ENCODE data around the gene COL23A1.

DNA sequence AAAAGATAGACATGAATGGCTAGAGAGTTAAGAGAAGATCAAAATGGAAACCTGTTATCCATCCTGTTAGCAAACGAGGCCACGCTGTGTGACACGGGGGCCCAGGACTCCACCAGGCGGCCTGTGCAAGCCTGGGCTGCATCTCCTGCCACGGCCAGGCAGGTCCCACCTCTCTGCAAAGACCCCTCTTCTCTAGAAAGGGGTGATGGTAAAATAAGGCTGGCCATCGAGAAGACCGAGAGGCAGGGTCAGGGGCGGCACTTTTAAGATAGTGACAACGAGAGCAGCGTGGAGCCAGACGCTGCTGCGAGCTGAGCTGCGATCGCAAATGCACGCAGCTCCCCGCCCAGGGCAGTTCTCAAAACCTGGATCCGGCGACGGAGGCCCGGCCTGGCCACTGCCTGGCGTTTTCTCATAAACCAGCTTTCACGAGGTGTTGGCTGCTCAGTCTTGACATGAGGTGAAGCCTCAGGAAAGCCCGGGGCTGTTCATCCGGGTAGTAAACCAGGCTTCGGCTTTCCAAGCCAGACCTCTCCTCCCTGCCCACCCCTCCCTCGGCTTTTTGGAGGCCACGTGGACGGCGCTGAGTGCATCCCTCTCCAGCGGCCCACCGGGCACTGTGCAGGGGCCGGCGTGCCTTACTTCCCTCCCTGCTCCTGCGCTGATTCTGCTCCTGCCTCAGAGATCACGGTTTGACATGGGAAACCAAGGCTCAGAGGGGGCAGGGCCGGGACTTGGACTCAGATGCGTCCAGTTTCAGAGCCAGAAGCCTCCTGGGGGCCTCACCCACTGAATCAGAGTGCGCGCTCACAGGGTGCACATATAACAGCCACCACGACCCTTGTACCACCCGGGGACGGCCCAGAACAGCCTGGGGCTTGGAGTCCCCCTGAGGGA is 206.0 kb downstream of the COL23A1 start:
- no peak for TF ChIP-seq EZH2 (IDR thresholded peaks at IDR 0.05)
- TF ChIP-seq POLR2AphosphoS5 (IDR thresholded peaks at IDR 0.05; ENCODE audit: borderline replicate concordance, low read depth, low read length) = no peak

Measured in SK-N-MC (cell line).